HG03045 (cell line): ENCODE data around the gene EMC6.
"Not testable (repeated sequence)": the region's sequence is repeated elsewhere in the genome, so short reads cannot be mapped to it uniquely, and the experiment has no call there.

ENCODE experiments used
- ATAC-seq: cut with Tn5 transposase; IDR thresholded peaks from one replicate; pipeline ENCODE4 v1.9.1; 2021; ENCODE audit warnings: mild to moderate bottlenecking, moderate library complexity; ENCODE audit not compliant: unreplicated experiment

Gene EMC6

GRCh38 chr17:3679531-3680126 is 11.0 kb downstream of the EMC6 start:
- no peak for ATAC-seq

DNA sequence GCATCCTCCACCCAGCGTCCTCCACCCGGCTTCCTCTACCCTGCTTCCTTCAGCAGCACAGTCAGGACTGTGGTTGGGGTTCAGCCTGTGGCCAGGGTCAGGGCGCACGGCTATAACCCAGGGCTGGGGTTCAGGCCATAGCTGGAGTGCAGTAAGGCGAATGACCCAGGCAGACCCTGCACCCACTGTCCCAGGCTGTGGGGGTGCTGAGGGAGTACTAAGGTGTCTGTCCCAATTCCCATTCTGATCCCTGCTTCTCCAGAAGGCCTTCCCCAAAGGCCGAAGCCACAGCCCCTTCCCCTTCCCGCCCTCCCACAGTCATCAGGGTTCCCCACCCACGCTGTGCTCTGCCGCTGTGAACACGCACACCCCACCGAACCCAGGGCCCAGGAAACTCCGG is 12.4 kb downstream of the EMC6 start:
- ATAC-seq: no peak

- no peak for ATAC-seq
Measured at GRCh38 chr17:3681565-3681964, 13.0 kb downstream of the EMC6 start.

GRCh38 chr17:3682033-3682432 is 13.4 kb downstream of the EMC6 start:
- no peak for ATAC-seq

- no peak for ATAC-seq
Measured at GRCh38 chr17:3683054-3683511, 14.5 kb downstream of the EMC6 start.

- no peak for ATAC-seq
Measured at GRCh38 chr17:3685174-3685573, 16.6 kb downstream of the EMC6 start.

DNA sequence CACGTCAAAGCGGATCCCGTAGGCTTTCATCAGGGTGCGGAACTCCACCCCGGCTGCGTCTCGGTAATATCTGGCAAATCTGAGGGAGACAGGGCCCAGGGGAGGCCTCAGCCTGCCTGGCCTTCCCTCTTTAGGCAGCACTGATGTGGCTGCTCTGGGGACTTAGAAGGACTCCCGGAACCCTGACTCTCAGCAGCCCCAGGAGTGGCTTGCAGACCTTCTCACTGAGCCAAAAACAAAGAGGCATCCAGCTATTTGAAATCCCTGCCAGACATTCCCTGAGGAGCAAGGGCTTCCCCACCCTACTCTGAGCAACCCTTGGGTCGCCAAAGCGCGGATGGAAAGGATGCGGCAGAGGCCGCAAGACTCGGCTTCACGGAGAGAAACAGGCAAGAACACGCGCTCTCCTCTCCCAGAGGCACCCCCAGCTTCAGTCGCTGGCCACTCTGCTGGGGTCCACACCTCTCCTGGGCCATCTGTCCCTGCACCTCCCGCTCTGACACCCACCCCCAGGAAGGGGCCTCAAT is 19.5 kb downstream of the EMC6 start:
- ATAC-seq: no peak

GRCh38 chr17:3688852-3689261 is 20.2 kb downstream of the EMC6 start:
- no peak for ATAC-seq

DNA sequence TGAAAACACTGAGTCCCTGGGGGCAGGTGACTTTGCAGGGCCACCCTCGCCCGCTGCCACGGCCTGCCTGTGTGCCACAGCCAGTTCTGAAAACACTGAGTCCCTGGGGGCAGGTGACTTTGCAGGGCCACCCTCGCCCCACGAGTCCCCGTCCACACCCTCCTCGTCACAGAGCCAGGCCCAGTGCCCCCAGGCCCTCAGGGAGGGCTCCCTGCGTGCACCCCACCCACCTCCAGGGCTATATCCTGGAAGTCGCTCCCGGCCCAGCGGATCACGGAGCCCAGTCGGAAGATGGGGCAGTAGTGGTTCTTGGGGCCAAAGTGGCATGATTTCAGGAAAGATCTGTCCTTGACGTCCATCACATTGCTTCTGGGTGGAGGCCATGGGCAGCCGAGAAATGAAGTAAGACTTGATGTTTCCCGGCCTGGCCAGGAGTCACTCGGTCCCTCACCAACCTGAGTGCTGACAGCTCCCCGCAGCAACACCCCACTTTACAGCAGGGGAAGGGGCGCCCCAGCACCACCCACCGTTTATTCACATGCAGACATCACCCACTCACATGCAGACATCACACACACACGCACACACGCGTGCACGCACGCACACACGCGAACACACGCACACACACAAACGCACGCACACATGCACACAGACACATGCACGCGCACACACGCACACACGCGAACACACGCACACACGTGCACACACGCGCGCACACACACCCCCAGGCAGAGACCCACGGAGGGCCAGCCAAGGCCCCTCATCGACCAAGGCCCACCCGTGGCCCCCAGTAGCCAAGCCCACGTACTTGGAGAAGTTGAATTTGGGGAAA is 20.9 kb downstream of the EMC6 start:
- ATAC-seq: no peak

- no peak for ATAC-seq
Measured at GRCh38 chr17:3690094-3690715, 21.6 kb downstream of the EMC6 start.

DNA sequence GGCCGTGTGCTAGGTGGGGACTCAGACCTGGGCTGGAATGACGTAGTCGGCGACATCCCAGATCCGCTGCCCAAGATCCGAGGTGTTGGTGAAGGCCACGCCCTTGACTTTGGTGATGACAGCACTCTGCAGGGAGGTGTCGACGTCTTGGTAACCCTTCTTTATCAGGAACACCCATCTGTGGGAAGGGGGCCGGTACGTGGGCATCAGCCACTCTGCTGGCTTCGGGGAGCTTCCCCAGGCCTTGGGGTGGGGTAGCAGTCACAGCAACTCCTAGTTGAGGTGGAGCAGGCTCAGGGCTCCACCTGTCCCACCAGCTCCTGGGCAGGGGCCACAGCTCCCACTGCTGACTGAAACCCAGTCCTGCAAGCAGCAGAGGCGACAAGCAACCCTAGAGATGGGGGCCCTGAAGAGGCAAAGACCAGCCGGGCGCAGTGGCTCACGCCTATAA is 23.0 kb downstream of the EMC6 start:
- ATAC-seq: no peak

GRCh38 chr17:3692346-3692745 is 23.7 kb downstream of the EMC6 start:
- no peak for ATAC-seq

DNA sequence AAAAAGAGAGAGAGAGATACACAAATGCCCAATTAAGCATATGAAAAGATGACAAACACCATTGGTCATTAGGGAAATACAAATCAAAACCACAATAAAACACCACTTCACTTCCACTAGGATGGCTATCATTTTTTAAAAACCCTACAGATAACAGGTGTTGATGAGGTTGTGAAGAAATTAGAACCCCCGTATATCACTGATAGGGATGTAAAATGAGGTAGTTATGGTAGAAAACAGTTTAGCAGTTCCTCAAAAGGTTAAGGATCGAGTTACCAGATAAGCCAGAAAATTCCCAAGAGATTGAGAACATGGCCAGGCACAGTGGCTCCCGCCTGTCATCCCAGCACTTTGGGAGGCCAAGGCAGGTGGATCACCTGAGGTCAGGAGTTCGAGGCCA is 24.5 kb downstream of the EMC6 start:
- ATAC-seq: no peak

DNA sequence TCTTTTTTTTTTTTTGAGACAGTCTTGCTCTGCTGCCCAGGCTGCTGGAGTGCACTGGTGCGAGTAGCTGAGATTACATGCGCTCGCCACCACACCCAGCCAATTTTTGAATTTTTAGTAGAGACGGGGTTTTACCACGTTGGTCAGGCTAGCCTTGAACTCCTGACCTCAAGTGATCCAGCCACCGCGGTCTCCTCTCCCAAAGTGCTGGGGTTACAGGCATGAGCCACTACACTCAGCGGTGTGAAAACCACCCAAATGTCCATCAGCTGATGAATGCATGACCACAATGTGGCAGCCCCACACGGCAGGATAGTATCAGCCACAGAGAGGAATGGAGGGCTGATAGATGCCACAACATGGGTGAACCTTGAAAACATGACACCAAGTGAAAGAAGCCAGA is 25.2 kb downstream of the EMC6 start:
- ATAC-seq: no peak

DNA sequence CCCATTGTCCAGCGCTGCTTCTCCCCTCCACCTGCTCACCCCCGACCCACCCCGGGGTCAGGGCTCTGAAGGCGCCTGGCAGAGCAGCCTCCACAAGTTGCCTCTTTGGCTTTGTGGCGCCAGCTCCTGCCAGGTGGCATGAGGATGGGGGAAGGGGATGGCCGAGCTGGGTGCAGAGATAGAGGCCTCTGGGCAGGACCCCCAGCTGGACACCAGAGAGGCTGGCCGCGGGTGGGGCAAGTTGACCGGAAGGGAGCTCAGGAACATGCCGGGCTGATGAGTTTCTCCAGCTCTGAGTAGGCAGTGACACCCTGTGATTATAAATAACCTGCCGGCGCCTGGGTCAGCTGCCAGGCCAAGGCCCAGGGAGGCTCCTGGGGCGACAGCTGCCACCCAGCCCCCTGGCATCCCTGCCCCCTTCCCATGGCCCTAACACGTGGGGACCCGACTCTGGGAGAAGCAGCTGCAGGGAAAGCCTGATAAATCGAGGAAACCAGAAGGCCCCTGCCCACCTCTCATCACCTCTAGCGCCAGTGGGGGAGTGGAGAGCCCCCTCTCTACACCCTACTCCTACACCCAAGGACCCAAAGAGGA is 26.6 kb downstream of the EMC6 start:
- no peak for ATAC-seq

DNA sequence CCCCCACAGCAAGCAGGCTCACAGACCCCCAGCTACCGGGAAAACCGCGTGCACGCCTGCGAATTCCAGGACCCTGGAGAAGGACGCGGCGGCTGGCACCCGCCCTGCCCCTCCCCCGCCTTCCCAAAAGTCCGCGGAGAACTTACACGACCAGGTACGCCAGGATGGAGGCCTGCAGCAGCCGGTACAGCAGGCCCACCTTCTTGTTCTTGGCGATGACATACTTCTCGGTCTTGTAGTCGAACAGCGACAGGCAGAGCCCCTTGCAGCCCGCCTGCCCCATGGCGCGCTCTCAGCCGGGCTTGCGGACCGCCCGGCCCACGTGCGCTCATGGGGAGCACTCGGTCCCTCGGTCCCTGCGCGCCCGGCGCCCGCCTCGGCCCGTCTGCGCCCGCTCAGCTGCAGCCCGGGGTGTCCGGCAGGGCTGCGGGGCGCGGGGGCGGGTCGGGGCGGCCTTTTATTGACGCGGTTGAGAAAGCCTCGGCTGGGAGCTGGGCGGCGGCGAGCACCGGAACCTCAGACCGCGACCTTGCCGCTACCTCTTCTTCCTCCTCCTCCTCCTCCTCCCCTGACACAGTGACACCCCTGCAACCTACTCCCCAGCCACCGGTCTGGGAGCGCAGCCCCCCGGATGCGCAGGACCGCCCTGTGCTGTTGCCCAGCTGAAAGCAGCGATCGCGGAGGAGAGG is 27.3 kb downstream of the EMC6 start, which contains the start of gene P2RX5:
P2RX5 (minus strand) TSS at position 433 of the 689 bp plus-strand sequence; CDS start at position 283, 150 bp downstream.
- no peak for ATAC-seq

GRCh38 chr17:3697103-3697476 is 28.5 kb downstream of the EMC6 start:
- no peak for ATAC-seq

DNA sequence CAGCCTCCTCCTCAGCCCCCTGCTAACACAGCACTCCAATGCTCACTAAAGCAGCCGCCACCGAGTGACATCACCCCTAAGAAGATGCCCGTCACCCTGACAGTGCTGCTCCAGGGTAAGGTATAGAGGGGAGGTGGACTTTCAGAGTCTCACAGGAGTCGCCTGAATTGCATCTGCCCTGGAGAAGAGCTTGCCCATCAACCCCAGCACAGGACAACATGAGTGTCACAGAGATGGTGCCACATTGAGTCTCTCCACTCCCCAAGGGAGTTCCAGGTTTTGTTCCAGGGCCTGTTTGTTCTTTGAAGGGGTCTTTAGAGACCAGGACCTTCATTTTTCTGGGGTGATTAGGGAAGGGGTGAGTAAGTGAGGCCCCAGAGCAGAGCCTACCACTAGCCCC is 29.5 kb downstream of the EMC6 start:
- ATAC-seq: no peak

DNA sequence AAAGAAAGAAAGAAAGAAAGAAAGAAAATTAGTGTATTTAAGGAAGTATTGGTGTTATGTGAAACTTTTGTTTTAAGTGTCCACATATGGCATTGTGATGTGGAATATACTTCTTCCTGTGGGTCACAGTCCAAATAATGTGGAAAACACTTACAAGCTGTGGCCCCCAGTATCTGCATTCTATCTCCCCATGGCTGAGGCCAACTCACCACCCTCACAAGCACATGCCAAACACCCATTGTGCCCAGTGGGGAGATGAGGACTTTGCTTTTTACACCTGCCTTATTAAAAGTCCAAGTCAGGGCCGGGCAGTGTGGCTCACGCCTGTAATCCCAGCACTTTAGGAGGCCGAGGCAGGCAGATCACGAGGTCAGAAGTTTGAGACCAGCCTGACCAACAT is 31.3 kb downstream of the EMC6 start:
- ATAC-seq: no peak

DNA sequence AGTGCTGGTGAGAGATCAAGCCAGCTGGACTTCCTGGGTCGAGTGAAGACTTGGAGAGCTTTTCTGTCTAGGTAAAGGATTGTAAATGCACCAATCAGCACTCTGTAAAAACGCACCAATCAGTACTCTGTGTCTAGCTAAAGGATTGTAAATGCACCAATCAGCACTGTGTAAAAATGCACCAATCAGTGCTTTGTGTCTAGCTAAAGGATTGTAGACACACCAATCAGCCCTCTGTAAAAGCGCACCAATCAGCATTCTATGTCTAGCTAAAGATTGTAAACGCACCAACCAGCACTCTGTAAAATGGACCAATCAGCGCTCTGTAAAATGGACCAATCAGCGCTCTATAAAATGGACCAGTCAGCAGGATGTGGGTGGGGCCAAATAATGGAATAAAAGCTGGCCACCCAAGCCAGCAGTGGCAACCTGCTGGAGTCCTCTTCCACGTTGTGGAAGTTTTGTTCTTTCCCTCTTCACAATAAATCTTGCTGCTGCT is 33.5 kb downstream of the EMC6 start:
- not testable (repeated sequence) for ATAC-seq
